ENCODE results near the gene CNDP2.

Gene CNDP2

GRCh38 chr18:74571895-74572680 is 75.9 kb downstream of the CNDP2 start:
- no peak overlapping the region for H3K4me3 Mint-ChIP-seq
- no peak overlapping the region for H3K27ac Mint-ChIP-seq

GRCh38 chr18:74573053-74573452 is 76.9 kb downstream of the CNDP2 start:
- peaks cover 6% of the 10 kb centered on the region for H3K9me3 Mint-ChIP-seq
- peaks cover 5% of the 10 kb centered on the region for H3K4me1 Mint-ChIP-seq
- H3K36me3 Mint-ChIP-seq = no peaks in the 10 kb centered on the region
- ATAC-seq = no peak
- peaks cover 37% of the 10 kb centered on the region for H3K27me3 Mint-ChIP-seq
- no peak overlapping the region for H3K4me3 Mint-ChIP-seq
- H3K27ac Mint-ChIP-seq = no peak overlapping the region

More at GRCh38 chr18:74571895-74572680, 75.9 kb downstream of the CNDP2 start:
- H3K36me3 Mint-ChIP-seq = peaks cover 6% of the 10 kb centered on the region
- H3K27me3 Mint-ChIP-seq = peaks cover 40% of the 10 kb centered on the region
- peaks cover 13% of the 10 kb centered on the region for H3K4me1 Mint-ChIP-seq
- H3K9me3 Mint-ChIP-seq = peaks cover 12% of the 10 kb centered on the region
- no peak for ATAC-seq
